Testis (tissue), 3 donors: Measurements from ENCODE around the gene PCDHB10. TPM values are rescaled to one million over a fixed set of nuclear protein-coding genes. Genes with fewer than 3 reads are reported as not detected.
A peak's percentile ranks its signal among the peaks of the same experiment; 100 is the strongest.
"Not testable (repeated sequence)": the region's sequence is repeated elsewhere in the genome, so short reads cannot be mapped to it uniquely, and the experiment has no call there.

Experiments used
- DNase-seq: peaks from one replicate; pipeline ENCODE4 v3.0.0-alpha.2; 2019
- H3K27ac ChIP-seq, 2 donors: fragments of 200-600 bp; sonication (generic); one replicate each; pipeline ENCODE4 v1.5.1; 2019
- H3K27me3 ChIP-seq: fragments of 200-600 bp; sonication (generic); one replicate; pipeline ENCODE4 v1.5.1; 2019
- H3K36me3 ChIP-seq: fragments of 200-600 bp; sonication (generic); one replicate; pipeline ENCODE4 v1.5.1; 2017; ENCODE audit warnings: low read depth; ENCODE audit errors: missing control alignments
- H3K4me1 ChIP-seq: fragments of 200-600 bp; sonication (generic); one replicate; pipeline ENCODE4 v1.5.1; 2019
- H3K4me3 ChIP-seq, 2 donors: fragments of 200-600 bp; sonication (generic); one replicate each; pipeline ENCODE4 v1.5.1; 2017 to 2019
- H3K9me3 ChIP-seq: fragments of 200-600 bp; sonication (generic); one replicate; pipeline ENCODE4 v1.5.1; 2017
- POLR2A ChIP-seq: fragments of 450-650 bp; IDR thresholded peaks from one replicate; pipeline ENCODE4 v1.6.1; 2017; ENCODE audit warnings: antibody characterized with exemption, mild to moderate bottlenecking, moderate library complexity
- WGBS, 2 donors: methylation state at CpG; one replicate each; pipeline ENCODE4 v1.1.5; 2018; 5-methylcytosine and 5-hydroxymethylcytosine counted together
- intact Hi-C: fragments of 100-400 bp; cut with DNase I; formaldehyde crosslinking; loops from one replicate; pipeline ENCODE4 v1.15.1; 2023; ENCODE audit warnings: low total_unique reads
- polyA plus RNA-seq: library from polyadenylated mRNA; stranded (reverse); fragments of 350-450 nt; fragmentation: Illumina TruSeq; extraction: RNeasy Lipid Tissue Mini Kit (QIAGEN cat#74804); gene quantifications from one replicate; pipeline ENCODE4 v1.2.3, GENCODE V29; 2014; ENCODE audit warnings: low read depth, low replicate concordance; ENCODE audit not compliant: insufficient read depth
- total RNA-seq, 2 donors: library from RNA; depleted of rRNA; stranded (reverse); fragments of >200 nt; gene quantifications; one replicate each; pipeline ENCODE4 v1.2.3, GENCODE V29; 2016
- TF ChIP-seq, protein P1 (sequence below), 3 experiments: fragments of 450-650 bp in 2 of 3; fragments of 200-600 bp in 1 of 3; sonication (generic) in 1 of 3; IDR thresholded peaks; one replicate each; pipeline ENCODE4 v1.5.1; 2016 to 2019; ENCODE audit warnings: antibody characterized with exemption in 3 of 3, mild to moderate bottlenecking in 2 of 3, moderate library complexity in 1 of 3

PCDHB10 gene
- total and polyA plus RNA-seq, 3 donors from 2014 or later: 1.5 to 4.9 (median 4.0) TPM

- H3K27me3 ChIP-seq: no peaks in the 10 kb centered on the region
- intact Hi-C loops: no loop called here
- TF ChIP-seq POLR2A: no peak
- TF ChIP-seq, protein P1, sequence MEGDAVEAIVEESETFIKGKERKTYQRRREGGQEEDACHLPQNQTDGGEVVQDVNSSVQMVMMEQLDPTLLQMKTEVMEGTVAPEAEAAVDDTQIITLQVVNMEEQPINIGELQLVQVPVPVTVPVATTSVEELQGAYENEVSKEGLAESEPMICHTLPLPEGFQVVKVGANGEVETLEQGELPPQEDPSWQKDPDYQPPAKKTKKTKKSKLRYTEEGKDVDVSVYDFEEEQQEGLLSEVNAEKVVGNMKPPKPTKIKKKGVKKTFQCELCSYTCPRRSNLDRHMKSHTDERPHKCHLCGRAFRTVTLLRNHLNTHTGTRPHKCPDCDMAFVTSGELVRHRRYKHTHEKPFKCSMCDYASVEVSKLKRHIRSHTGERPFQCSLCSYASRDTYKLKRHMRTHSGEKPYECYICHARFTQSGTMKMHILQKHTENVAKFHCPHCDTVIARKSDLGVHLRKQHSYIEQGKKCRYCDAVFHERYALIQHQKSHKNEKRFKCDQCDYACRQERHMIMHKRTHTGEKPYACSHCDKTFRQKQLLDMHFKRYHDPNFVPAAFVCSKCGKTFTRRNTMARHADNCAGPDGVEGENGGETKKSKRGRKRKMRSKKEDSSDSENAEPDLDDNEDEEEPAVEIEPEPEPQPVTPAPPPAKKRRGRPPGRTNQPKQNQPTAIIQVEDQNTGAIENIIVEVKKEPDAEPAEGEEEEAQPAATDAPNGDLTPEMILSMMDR (IDR thresholded peaks at IDR 0.05): peak in 2 of 3 experiments; percentile 9 to 14
- H3K4me1 ChIP-seq: no peaks in the 10 kb centered on the region
- no peak within 1 kb of the TSS for H3K27ac ChIP-seq
- 16 to 18% methylated on average over 15 of the region's 15 CpGs for WGBS, 2 donors
- H3K4me3 ChIP-seq: no peak within 1 kb of the TSS
- no peaks in the 10 kb centered on the region for H3K9me3 ChIP-seq
- no peak for DNase-seq
- H3K36me3 ChIP-seq: no peaks in the 10 kb centered on the region
Measured at GRCh38 chr5:141223112-141223783, 31.1 kb downstream of the PCDHB10 start, which contains the start of gene PCDHB14. Gene PCDHB14, plus strand, starts transcription at chr5:141223343. Its CDS starts 163 bp downstream, at chr5:141223506.

GRCh38 chr5:141224844-141225243 is 32.7 kb downstream of the PCDHB10 start:
- DNase-seq, H3K27ac ChIP-seq, H3K27me3 ChIP-seq, H3K9me3 ChIP-seq, H3K4me3 ChIP-seq, H3K4me1 ChIP-seq, intact Hi-C loops, H3K36me3 ChIP-seq: not testable (repeated sequence)
- 2 to 17% methylated on average over 5 to 11 of the region's 40 CpGs for WGBS, 2 donors

DNA sequence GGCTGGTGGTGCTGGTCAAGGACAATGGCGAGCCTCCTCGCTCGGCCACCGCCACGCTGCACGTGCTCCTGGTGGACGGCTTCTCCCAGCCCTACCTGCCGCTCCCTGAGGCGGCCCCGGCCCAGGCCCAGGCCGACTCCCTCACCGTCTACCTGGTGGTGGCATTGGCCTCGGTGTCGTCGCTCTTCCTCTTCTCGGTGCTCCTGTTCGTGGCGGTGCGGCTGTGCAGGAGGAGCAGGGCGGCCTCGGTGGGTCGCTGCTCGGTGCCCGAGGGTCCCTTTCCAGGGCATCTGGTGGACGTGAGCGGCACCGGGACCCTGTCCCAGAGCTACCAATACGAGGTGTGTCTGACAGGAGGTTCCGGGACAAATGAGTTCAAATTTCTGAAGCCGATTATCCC is 33.3 kb downstream of the PCDHB10 start:
- DNase-seq, H3K36me3 ChIP-seq, H3K4me1 ChIP-seq, H3K9me3 ChIP-seq, H3K4me3 ChIP-seq, intact Hi-C loops, H3K27me3 ChIP-seq, H3K27ac ChIP-seq: not testable (repeated sequence)
- WGBS, 2 donors: 21 to 24% methylated on average over 11 to 22 of the region's 30 CpGs

DNA sequence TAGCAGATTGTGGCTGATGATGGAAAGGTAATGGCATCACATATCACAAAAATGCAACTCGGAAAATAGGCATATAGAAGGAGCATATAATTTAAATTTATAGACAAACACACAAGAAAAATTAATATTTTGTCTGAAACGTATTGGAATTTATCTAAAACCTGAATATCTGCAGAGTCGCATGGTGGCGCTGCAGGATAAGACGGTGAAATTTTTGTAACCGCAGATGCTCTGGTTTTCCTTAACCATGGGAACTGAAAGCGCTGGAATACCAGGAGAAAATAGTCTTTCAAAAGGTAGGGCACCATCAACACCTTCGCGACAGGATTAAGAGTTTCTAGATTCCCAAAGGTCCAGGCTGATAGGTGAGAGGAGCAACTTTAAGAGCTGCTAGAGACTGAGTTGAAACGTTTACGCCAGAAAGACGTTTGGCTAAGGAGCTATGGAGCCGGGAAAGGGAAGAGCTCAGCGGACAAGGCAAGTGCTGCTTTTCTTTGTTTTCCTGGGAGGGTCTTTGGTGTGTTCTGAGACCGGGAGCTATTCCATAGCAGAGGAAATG is 42.0 kb downstream of the PCDHB10 start:
- TF ChIP-seq, protein P1 (IDR thresholded peaks at IDR 0.05): peak; percentile 38 to 65 (median 56)
- TF ChIP-seq POLR2A: no peak
- Histone ChIP-seq H3K4me3 (peak overlapping the region; percentile 14 to 32), H3K4me1 (no peaks in the 10 kb centered on the region)

GRCh38 chr5:141235922-141236321 is 43.8 kb downstream of the PCDHB10 start:
- H3K27me3 ChIP-seq, H3K4me1 ChIP-seq, H3K9me3 ChIP-seq, intact Hi-C loops, H3K4me3 ChIP-seq, H3K27ac ChIP-seq, DNase-seq, H3K36me3 ChIP-seq: not testable (repeated sequence)
- 14 to 20% methylated on average over 20 to 31 of the region's 40 CpGs for WGBS, 2 donors

More for the DNA sequence above, 42.0 kb downstream of the PCDHB10 start:
- H3K36me3 ChIP-seq: no peaks in the 10 kb centered on the region
- no peaks in the 10 kb centered on the region for H3K27me3 ChIP-seq
- no peaks in the 10 kb centered on the region for H3K9me3 ChIP-seq
- peak; percentile 70 for DNase-seq
- WGBS, 2 donors: 3 to 4% methylated on average over 15 of the region's 15 CpGs
- H3K27ac ChIP-seq: no peak overlapping the region
- intact Hi-C loops: no loop called here

DNA sequence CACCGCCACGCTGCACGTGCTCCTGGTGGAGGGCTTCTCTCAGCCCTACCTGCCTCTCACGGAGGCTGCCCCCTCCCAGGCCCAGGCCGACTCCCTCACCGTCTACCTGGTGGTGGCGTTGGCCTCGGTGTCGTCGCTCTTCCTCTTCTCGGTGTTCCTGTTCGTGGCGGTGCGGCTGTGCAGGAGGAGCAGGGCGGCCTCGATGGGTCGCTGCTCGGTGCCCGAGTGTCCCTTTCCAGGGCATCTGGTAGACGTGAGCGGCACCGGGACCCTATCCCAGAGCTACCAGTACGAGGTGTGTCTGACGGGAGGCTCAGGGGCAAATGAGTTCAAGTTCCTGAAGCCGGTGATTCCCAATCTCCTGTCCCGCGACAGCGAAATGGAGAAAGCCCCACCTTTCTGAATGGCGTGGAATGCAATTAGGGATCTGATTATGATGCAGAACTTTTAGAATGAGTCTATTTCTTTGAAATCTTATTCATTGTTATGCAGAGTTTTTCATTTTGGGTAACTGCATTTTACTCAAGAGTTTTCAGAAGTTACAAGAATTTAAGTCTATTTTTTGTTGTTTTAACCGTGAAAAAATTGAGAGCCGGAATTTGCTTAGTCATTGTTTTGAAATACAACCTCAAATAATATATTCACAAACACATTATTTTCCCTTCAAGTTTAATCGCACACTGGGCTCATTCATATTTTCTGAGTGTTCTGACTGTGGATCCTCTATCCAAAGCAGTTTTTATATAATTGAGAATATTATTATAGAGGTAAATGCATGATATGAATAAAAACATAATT is 44.6 kb downstream of the PCDHB10 start:
- no peaks in the 10 kb centered on the region for H3K36me3 ChIP-seq
- intact Hi-C loops: no loop called here
- no peaks in the 10 kb centered on the region for H3K4me1 ChIP-seq
- no peak for DNase-seq
- TF ChIP-seq, protein P1 (IDR thresholded peaks at IDR 0.05): no peak
- TF ChIP-seq POLR2A: no peak
- WGBS, 2 donors: 9 to 14% methylated on average over 26 to 32 of the region's 32 CpGs
- H3K4me3 ChIP-seq: no peak overlapping the region
- no peak overlapping the region for H3K27ac ChIP-seq
- H3K9me3 ChIP-seq: no peaks in the 10 kb centered on the region
- no peaks in the 10 kb centered on the region for H3K27me3 ChIP-seq
